GM19193 (cell line): ENCODE measurements around the gene KDM4B.

Experiments
- POLR2A ChIP-seq: IDR thresholded peaks from 4 replicates; pipeline ENCODE4 v1.6.1; 2011; ENCODE audit not compliant: insufficient read depth, insufficient read length; ENCODE audit errors: extremely low read depth

Gene KDM4B

DNA sequence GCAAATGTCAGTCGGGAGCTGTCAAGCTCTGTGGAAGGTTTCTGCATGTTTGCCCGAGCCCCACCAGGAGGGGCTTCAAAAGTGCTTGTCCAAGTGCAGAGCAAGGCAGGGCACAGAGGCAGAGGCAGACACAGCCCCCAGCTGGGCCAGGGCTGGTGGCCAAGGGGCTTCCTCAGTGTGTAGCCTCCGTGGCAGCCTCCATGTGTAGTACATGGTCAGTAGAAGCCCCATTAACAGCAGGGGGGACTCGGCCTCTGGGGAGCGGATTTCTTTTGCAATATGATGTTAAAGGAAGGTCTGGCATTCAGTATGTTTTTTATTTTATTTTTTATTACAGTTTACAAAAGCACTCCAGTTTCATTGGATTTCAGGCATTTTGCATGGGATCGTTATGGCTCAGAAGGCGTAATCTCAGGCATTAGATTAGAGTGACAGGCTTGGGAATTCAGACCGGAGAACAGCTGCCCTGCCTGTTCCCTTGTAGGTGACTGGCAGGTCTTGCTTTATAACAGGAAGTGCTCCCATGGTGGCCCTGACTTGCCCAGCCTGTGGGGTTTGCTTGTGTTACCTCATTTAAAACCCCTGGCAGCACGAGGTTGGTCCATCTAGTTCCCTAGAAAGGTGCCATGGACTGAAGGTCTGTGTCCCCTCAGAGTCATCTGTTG lies 129.2 kb downstream of the KDM4B start:
- TF ChIP-seq POLR2A = no peak

GRCh38 chr19:5098646-5099045 lies 129.7 kb downstream of the KDM4B start:
- no peak for TF ChIP-seq POLR2A

DNA sequence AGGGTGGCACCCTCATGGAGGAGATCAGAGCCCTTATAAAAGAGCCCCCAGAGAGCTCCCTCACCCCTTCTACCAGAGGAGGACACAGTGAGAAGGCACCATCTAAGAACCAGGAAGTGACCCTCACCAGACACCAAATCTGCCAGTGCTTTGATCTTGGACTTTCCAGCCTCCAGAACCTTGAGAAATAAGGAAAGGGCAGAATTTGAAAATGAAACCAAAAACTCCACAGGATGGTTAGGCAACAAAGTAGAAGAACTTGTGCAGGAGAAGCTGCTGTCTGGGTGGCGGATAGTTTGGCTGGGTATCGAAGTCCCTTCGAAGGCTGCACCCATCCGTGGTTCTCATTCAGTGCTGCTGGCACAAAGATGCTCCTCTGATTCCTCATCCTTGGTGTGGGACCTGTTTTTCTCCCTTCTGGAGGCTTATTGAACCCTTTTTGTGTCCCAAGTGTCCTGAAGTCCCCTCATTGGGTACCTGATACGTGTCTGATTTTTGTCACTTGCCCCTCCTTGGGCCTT lies 130.8 kb downstream of the KDM4B start:
- TF ChIP-seq POLR2A = no peak

DNA sequence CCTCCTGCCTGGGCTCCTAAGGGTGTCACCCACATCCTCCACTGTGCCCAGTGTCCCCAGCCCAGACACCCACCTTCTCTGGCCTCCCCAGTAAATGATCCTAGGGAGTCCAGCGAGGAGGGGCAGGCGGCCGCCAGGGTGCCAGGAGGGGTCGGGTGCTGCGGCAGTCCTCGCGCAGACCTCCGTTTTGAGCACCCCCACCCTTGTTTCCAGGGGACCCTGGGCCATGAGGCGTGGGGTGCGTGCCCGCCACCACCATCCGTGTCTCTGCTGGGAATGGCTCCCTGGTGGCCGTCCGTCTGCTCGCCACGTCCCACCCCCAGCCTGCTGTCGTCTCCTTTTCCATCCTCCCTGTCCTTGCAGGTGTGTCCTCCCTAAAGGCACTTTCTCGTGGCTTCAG lies 133.0 kb downstream of the KDM4B start:
- no peak for TF ChIP-seq POLR2A

- no peak for TF ChIP-seq POLR2A
Measured at GRCh38 chr19:5102520-5102919, 133.6 kb downstream of the KDM4B start.

DNA sequence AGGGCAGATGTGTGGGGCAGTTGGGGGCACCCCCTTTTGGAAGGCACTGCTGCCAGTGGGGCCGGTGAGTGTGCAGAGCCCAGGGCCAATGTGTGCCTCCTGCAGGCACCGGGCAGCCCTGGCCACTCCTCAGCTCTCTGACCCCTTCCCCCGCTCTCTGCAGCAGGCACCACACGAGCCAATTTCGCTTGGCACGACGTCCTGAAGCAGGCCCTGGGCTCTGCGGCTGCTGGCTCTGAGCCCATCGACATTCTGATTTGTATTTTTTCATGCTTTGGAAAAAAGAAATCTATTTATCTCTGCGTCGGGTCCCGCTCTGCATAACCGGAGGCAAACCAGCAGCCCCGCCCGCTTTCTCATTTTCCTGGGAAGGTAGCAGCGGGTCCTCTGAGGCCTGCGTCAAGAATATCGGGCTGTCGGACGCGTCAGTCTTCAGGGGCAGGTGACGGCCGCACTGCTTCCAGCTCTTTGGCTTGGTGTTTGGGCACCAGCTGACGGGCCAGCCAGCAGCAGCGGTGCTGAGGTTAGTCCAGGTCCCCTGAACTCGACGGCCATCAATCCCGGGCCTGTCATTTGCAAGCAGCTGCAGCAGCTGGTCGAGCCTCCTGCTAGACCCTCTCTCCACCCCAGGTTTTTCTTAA lies 134.3 kb downstream of the KDM4B start:
- TF ChIP-seq POLR2A = no peak

DNA sequence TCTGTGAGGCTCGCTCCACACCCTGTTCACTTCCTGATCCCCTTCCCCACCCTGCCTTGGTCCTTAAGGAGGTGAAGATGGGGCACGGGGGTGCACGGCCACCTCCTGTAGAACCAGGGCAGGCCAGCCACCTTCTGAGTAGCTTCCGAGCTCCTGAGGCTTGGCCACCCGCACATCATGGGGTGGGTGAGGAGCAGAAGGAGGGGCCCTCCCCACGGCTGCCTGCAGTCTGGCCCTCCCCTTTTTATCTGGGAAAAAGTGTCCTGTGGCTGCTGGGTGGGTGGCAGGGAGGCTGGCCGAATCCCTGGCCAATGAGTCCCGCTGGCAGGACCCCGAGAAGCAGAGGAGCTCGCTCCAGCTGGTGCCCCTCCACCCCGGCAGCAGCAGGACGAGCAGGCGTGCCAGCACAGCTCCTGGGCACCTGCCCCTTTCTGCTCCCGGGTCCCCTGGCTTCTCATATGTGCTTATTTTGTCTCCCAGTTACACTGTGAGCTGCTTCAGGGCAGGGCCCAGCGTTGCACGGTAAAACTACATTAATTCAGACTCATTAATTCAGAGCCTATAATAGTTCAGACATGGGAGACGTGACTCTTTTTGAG lies 135.0 kb downstream of the KDM4B start:
- no peak for TF ChIP-seq POLR2A

- no peak for TF ChIP-seq POLR2A
Measured at GRCh38 chr19:5104871-5105351, 136.0 kb downstream of the KDM4B start.

DNA sequence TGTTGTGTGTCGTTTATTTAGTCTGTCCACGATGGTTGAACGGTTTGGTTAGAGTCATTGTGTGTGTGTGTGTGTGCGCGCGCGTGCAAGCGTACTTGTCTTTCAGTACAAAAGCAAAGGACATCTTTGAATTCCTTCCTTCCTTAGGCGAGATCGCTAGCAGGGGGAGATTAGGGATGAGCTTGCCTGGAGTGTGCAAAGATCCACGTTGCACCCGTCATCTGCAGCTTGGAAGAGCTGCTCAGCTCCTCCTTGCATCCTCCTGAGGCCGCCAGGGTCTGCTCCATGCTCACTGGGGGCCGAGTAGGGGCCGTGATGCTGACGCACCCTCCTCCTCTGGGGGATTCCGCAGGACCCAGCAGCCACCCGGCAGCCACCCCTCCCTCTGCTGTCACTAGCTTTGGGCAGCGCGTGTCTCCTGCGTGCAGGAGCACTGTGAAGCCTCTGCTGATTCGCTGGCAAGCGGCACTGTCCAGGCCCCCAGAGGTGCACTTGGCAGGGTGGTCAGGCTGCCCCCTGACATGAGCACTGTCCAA lies 137.3 kb downstream of the KDM4B start:
- no peak for TF ChIP-seq POLR2A

GRCh38 chr19:5106971-5107370 lies 138.1 kb downstream of the KDM4B start:
- no peak for TF ChIP-seq POLR2A

- no peak for TF ChIP-seq POLR2A
Measured at GRCh38 chr19:5107432-5108122, 138.7 kb downstream of the KDM4B start.

DNA sequence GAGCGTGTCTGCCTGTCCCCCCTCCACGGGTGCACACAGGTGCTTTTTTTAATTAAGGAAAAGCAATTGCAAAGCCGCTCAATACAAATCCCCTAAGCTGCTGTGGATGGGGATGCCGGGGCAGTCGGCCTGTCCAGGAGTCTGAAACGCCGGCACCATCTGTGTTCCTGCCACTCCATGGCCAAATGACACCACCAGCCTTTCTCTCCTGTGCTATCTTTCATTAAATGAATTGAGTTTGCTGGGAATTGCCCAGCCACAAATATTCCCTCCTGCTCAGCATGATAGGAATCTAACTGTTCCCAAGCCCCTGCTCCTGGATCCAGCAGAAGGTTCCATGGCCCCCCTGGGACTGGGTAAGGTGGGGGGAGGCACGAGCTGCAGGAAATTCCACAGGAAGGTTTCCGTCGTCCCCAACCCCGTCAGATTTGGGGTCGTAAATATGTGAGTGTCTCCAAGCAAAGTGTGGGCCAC lies 139.2 kb downstream of the KDM4B start:
- no peak for TF ChIP-seq POLR2A

GRCh38 chr19:5108866-5109265 lies 140.0 kb downstream of the KDM4B start:
- no peak for TF ChIP-seq POLR2A

- no peak for TF ChIP-seq POLR2A
Measured at GRCh38 chr19:5109560-5109959, 140.6 kb downstream of the KDM4B start.

GRCh38 chr19:5110546-5110945 lies 141.6 kb downstream of the KDM4B start:
- TF ChIP-seq POLR2A = no peak
